Measurements from ENCODE around the gene EXO1. TPM values are rescaled to one million over a fixed set of nuclear protein-coding genes. Genes with fewer than 3 reads are reported as not detected.

EXO1 gene
- total RNA-seq (2021; ENCODE audit: unreplicated experiment) (32.9 TPM), Bru-seq, nascent RNA (percentile 76 among the genes with signal in this experiment), BruChase-seq, experiment 1, labeled RNA remaining after a 6-hour chase (percentile 61 among the genes with signal in this experiment), BruChase-seq, experiment 2, labeled RNA remaining after a 2-hour chase (percentile 66 among the genes with signal in this experiment)
- 6.2 and 7.7 TPM in 2 replicates for polyA plus RNA-seq (2012)
- long read RNA-seq, partial matches to known transcripts, result 14 of 84 reads
- long read RNA-seq, other reads (novel, unspliced or antisense), result 69 of 84 reads

DNA sequence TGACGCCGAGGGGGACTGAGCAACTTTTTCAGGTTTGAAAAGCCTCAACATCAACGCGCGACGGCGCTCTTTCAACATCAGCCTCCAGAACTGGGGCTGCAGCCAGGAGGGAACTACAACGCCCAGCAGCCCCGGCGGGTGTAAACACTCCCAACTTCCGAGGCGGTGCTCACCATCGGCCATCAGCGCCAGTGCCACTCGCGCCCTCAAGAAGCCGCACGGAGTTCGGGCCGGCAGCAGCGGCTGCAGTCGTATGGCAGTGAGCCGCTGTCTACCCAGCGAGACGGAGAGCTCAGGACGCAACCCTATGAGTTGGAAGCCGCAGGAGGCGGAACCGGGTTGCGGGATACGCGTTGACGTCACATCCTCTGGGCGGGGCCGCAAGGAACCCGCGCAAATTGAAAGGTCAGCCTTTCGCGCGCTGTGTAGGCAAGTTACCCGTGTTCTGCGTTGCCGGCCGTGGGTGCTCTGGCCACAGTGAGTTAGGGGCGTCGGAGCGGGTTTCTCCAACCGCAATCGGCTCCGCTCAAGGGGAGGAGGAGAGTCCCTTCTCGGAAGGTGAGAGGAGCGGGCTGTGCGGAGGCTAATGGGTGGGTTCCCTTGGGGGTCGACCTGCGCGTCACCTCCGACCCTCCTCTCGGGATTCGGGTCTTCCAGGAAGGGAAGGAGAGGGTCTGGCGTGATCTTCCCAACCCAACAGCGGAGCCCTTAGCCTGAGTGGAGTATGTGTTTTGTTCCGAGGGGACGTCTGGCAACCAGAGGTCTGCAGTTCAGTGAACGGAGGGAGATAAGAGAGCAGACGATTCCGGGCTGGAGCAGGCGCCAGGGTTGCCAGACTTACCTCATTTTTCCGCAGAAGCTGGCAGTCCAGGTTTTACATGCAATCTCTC lies at the start of gene EXO1:
EXO1 (plus strand) TSS at position 409 of the 890 bp plus-strand sequence. CDS start 2,222 bp downstream, outside the sequence.
- TSS peak; percentile 72 for BruUV-seq (replicated peaks)
- TF ChIP-seq EZH2 (IDR thresholded peaks at IDR 0.05), result no peak
- TF ChIP-seq, protein P1, sequence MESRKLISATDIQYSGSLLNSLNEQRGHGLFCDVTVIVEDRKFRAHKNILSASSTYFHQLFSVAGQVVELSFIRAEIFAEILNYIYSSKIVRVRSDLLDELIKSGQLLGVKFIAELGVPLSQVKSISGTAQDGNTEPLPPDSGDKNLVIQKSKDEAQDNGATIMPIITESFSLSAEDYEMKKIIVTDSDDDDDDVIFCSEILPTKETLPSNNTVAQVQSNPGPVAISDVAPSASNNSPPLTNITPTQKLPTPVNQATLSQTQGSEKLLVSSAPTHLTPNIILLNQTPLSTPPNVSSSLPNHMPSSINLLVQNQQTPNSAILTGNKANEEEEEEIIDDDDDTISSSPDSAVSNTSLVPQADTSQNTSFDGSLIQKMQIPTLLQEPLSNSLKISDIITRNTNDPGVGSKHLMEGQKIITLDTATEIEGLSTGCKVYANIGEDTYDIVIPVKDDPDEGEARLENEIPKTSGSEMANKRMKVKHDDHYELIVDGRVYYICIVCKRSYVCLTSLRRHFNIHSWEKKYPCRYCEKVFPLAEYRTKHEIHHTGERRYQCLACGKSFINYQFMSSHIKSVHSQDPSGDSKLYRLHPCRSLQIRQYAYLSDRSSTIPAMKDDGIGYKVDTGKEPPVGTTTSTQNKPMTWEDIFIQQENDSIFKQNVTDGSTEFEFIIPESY (IDR thresholded peaks at IDR 0.05; ENCODE audit: extremely low read depth, insufficient replicate concordance, low read length), result no peak
- no peak for TF ChIP-seq ZFX (IDR thresholded peaks at IDR 0.05)
- peak; percentile 61 for TF ChIP-seq RAD21 (IDR thresholded peaks at IDR 0.05; ENCODE audit: low read depth)
- peak; percentile 74 for TF ChIP-seq ELF1 (IDR thresholded peaks at IDR 0.05; ENCODE audit: borderline replicate concordance, low read depth)
- TF ChIP-seq SRF (IDR thresholded peaks at IDR 0.05; ENCODE audit: low read depth), result 0 out of 2 replicates have a peak, but pooled peaks have one; percentile 61
- no peak for TF ChIP-seq ZNF274 (IDR thresholded peaks at IDR 0.05; ENCODE audit: low read depth, low read length)
- peak; percentile 52 for TF ChIP-seq TCF7L2 (IDR thresholded peaks at IDR 0.05; ENCODE audit: borderline replicate concordance, extremely low read depth, insufficient read depth, insufficient read length)
- TF ChIP-seq, protein P2, sequence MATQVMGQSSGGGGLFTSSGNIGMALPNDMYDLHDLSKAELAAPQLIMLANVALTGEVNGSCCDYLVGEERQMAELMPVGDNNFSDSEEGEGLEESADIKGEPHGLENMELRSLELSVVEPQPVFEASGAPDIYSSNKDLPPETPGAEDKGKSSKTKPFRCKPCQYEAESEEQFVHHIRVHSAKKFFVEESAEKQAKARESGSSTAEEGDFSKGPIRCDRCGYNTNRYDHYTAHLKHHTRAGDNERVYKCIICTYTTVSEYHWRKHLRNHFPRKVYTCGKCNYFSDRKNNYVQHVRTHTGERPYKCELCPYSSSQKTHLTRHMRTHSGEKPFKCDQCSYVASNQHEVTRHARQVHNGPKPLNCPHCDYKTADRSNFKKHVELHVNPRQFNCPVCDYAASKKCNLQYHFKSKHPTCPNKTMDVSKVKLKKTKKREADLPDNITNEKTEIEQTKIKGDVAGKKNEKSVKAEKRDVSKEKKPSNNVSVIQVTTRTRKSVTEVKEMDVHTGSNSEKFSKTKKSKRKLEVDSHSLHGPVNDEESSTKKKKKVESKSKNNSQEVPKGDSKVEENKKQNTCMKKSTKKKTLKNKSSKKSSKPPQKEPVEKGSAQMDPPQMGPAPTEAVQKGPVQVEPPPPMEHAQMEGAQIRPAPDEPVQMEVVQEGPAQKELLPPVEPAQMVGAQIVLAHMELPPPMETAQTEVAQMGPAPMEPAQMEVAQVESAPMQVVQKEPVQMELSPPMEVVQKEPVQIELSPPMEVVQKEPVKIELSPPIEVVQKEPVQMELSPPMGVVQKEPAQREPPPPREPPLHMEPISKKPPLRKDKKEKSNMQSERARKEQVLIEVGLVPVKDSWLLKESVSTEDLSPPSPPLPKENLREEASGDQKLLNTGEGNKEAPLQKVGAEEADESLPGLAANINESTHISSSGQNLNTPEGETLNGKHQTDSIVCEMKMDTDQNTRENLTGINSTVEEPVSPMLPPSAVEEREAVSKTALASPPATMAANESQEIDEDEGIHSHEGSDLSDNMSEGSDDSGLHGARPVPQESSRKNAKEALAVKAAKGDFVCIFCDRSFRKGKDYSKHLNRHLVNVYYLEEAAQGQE (IDR thresholded peaks at IDR 0.05; ENCODE audit: low read depth), result no peak
- 0 out of 2 replicates have a peak, but pooled peaks have one; percentile 24 for TF ChIP-seq CEBPB (IDR thresholded peaks at IDR 0.05; ENCODE audit: low read depth)
- peak; percentile 100 for TF ChIP-seq SIN3A (IDR thresholded peaks at IDR 0.05; ENCODE audit: low read depth)
- TF ChIP-seq, protein P3, sequence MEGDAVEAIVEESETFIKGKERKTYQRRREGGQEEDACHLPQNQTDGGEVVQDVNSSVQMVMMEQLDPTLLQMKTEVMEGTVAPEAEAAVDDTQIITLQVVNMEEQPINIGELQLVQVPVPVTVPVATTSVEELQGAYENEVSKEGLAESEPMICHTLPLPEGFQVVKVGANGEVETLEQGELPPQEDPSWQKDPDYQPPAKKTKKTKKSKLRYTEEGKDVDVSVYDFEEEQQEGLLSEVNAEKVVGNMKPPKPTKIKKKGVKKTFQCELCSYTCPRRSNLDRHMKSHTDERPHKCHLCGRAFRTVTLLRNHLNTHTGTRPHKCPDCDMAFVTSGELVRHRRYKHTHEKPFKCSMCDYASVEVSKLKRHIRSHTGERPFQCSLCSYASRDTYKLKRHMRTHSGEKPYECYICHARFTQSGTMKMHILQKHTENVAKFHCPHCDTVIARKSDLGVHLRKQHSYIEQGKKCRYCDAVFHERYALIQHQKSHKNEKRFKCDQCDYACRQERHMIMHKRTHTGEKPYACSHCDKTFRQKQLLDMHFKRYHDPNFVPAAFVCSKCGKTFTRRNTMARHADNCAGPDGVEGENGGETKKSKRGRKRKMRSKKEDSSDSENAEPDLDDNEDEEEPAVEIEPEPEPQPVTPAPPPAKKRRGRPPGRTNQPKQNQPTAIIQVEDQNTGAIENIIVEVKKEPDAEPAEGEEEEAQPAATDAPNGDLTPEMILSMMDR (IDR thresholded peaks at IDR 0.05 in 2 of 3, conservative IDR thresholded peaks at IDR 0.05 in 1 of 3; ENCODE audit: borderline replicate concordance in 1 of 3, insufficient read depth in 1 of 3, low read depth in 2 of 3, low read length in 2 of 3), result peak; percentile 20 to 33 (median 24); a peak in 4 of 6 replicates
- no peak for TF ChIP-seq YY1 (IDR thresholded peaks at IDR 0.05; ENCODE audit: extremely low read depth, insufficient replicate concordance, low read depth, low read length)
- peak; percentile 82 for TF ChIP-seq SP1 (IDR thresholded peaks at IDR 0.05; ENCODE audit: low read depth)
- TF ChIP-seq, protein P4, sequence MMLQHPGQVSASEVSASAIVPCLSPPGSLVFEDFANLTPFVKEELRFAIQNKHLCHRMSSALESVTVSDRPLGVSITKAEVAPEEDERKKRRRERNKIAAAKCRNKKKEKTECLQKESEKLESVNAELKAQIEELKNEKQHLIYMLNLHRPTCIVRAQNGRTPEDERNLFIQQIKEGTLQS (IDR thresholded peaks at IDR 0.05), result no peak
- TF ChIP-seq JUND (IDR thresholded peaks at IDR 0.05), result no peak

More for the DNA sequence above, at the start of gene EXO1:
- Histone ChIP-seq H3K9me3 (ENCODE audit: control insufficient read depth in 1 of 2, insufficient read depth in 1 of 2, low read depth in 1 of 2, low read length in 2 of 2) (no peaks in the 10 kb centered on the region), H3K9me2 (ENCODE audit: insufficient read depth) (no peaks in the 10 kb centered on the region), H3K4me2 (ENCODE audit: low read length) (peak within 1 kb of the TSS; percentile 92), H3K79me2 (ENCODE audit: insufficient read depth, low read length) (peaks cover 30% of the 10 kb centered on the region), H3K36me3 (ENCODE audit: control insufficient read depth in 1 of 2, insufficient read depth in 2 of 2, low read length in 2 of 2) (peaks cover 9 to 14% of the 10 kb centered on the region in 2 experiments), H3K4me1 (ENCODE audit: control insufficient read depth in 1 of 2, insufficient read depth in 2 of 2, low read length in 2 of 2) (peaks cover 7 to 20% of the 10 kb centered on the region in 2 experiments; a peak in 3 of 4 replicates), H3K27ac (ENCODE audit: low read depth, low read length) (peak within 1 kb of the TSS; percentile 88), H3K9ac (ENCODE audit: low read length) (peak within 1 kb of the TSS; percentile 99), H4K20me1 (ENCODE audit: insufficient read depth) (no peaks in the 10 kb centered on the region), H3K4me3 (replicated peaks in 1 of 2; ENCODE audit: low read depth in 1 of 2, low read length in 2 of 2) (peak within 1 kb of the TSS; percentile 84 to 100), H3K27me3 (ENCODE audit: insufficient read depth, low read length) (no peaks in the 10 kb centered on the region), H2AFZ (ENCODE audit: low read depth, low read length, poor library complexity, severe bottlenecking) (peak within 1 kb of the TSS; percentile 99)
- intact Hi-C loops (cut with micrococcal nuclease), result no loop called here
- POLR2A ChIA-PET, result interaction anchor here (0.7 to 1.4 kb wide), 3 partner anchors 18 to 237 kb away, joined by 3 to 4 read pairs (median 3); no protein-coding TSS in a partner anchor
- DNase-seq (ENCODE audit: low read depth, low spot score) (peak; percentile 82), ATAC-seq (peak; percentile 92)
- CTCF ChIA-PET, result interaction anchor here (2.1 kb wide), 1 partner anchor 237 kb away, joined by 6 read pairs; no protein-coding TSS in a partner anchor
- RAD21 ChIA-PET (ENCODE audit: low non-redundant PET in 1 of 2, low total read pairs in 2 of 2, uncharacterized antibody in 2 of 2, unreplicated experiment in 2 of 2), result no interaction called here

All from HCT116 (cell line).